ENCODE measurements around the gene PARD3.

- TF ChIP-seq CTCF (IDR thresholded peaks at IDR 0.05; ENCODE audit: poor library complexity, severe bottlenecking) (no peak), SMC3 (conservative IDR thresholded peaks at IDR 0.05; ENCODE audit: poor library complexity) (no peak), MXI1 (conservative IDR thresholded peaks at IDR 0.05; ENCODE audit: poor library complexity, severe bottlenecking) (no peak), EZH2 (IDR thresholded peaks at IDR 0.05; ENCODE audit: borderline replicate concordance, insufficient read depth, low read length, poor library complexity, severe bottlenecking) (no peak), TAF1 (IDR thresholded peaks at IDR 0.05; ENCODE audit: low read depth) (no peak), REST (IDR thresholded peaks at IDR 0.05; ENCODE audit: borderline replicate concordance) (no peak), EP300 (conservative IDR thresholded peaks at IDR 0.05; ENCODE audit: poor library complexity, severe bottlenecking) (no peak)
These were observed 160.9 kb downstream of the PARD3 start for GRCh38 chr10:34654211-34654610.
